NOMO-1 treated with DMSO at 0.1 percent for 48 hours (cell line): ENCODE measurements around the gene TK2.
"Not testable (repeated sequence)": the region's sequence is repeated elsewhere in the genome, so short reads cannot be mapped to it uniquely, and the experiment has no call there.

Experiments
- DNase-seq: peaks from one replicate; lab custom pipeline; 2025; ENCODE audit not compliant: unreplicated experiment; lab: John Stamatoyannopoulos, UW

The TK2 gene

GRCh38 chr16:66470556-66470955, 79.4 kb downstream of the TK2 start:
- no peak for DNase-seq

- no peak for DNase-seq
Measured at GRCh38 chr16:66469947-66470546, 79.9 kb downstream of the TK2 start.

DNA sequence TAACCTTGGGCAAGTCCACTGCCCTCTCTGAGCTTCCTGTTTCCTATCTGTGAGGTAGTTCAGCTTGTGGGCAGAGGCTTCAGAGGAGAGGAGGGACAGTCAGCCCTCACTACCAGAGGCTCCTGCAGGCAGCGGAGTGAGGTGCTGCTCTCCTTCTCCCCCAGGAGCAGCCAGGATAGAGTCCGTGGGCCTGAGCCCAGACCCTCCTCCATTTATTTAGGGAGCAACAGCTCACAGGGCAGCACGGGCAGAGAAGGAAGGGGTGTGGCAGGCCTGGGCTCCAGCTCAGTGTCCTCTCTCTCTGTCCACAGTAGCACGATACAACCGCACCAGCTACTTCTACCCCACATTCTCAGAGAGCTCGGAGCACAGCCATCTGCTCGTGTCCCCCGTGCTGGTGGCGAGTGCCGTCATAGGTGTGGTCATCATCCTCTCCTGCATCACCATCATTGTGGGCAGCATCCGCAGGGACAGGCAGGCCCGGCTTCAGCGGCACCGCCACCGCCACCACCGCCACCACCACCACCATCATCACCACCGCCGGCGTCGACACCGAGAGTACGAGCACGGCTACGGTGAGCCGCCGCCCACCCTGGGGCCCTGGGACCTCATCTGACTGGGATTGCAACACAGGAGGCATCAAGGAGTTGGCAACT, 80.5 kb downstream of the TK2 start:
- no peak for DNase-seq

- DNase-seq: no peak
Measured at GRCh38 chr16:66468321-66468965, 81.5 kb downstream of the TK2 start.

GRCh38 chr16:66467611-66468010, 82.3 kb downstream of the TK2 start:
- DNase-seq: no peak

- DNase-seq: not testable (repeated sequence)
Measured at GRCh38 chr16:66466636-66467035, 83.3 kb downstream of the TK2 start.

DNA sequence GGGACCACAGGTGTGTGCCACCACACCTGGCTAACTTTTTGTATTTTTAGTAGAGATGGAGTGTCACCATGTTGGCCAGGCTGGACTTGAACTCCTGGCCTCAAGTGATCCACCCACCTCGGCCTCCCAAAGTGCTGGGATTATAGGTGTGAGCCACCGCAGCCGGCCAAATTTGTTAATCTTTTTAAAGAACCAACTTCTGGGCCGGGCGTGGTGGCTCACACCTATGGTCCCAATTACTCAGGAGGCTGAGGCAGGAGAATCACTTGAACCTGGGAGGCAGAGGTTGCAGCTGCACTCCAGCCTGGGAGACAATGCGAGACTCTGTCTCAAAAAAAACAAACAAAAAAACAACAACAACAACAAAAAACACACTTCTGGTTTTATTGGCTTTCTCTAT, 84.0 kb downstream of the TK2 start:
- not testable (repeated sequence) for DNase-seq

DNA sequence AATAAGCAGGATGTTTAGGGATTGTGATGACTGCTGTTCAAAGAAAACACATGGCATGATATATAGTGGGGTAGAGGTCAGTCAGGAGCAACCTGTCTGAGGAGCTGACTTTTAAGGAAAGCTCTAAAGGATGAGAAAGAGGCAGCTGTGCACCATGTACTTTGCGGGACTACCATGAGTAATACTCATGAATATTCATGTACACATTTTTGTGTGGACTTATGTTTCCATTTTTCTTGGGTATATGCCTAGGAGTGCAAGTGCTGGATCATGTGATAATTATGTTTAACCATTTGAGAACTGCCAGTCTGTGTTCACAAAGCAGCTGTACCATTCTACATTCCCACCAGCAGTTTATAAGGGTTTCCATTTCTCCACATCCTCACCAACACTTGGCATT, 87.0 kb downstream of the TK2 start:
- no peak for DNase-seq

DNA sequence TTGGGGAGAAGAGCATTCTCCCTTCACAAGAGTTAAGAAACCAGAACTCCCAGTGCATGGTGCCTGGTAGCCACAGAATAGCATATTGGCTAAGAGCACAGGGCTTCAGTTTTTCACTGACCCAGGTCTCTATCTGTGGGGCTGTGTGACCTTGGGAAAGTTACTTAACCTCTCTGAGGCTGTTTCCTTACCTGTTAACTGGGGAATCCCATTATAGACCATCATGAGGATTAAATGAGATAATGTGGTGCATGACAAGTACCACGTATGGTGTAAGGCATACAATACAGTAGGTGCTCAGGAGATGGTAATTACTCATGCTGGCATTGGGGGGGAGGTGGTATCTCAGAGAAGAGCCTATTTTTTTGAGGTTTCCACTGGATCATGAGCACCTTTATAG, 89.2 kb downstream of the TK2 start:
- DNase-seq: no peak

DNA sequence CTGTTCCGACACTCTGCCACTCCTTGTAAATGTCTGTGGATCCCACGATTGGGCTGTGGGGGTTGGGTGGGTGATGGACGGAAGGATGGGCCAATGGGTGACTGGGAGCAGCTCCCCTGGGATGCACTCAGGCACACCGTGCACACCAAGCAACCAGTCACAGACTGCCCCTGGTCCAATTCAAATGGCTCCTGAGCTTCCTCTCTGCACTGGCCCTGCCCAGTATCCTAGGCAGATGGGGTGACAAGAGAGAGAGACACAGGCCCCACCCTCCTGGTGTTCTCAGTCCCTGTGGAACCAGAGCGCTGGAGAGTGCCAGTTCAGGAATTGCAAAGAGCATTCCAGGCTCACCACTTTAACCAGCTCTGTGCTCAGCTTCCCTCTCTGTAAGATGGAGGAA, 90.0 kb downstream of the TK2 start:
- DNase-seq: no peak

- DNase-seq: no peak
Measured at GRCh38 chr16:66458853-66459252, 91.1 kb downstream of the TK2 start.

GRCh38 chr16:66458292-66458691, 91.6 kb downstream of the TK2 start:
- DNase-seq: no peak
